Dermis blood vessel endothelial cell (primary cell): Measurements from ENCODE around the gene THAP4. TPM values are rescaled to one million over a fixed set of nuclear protein-coding genes. Genes with fewer than 3 reads are reported as not detected.
"Not testable (repeated sequence)": the region's sequence is repeated elsewhere in the genome, so short reads cannot be mapped to it uniquely, and the experiment has no call there.

Experiments used
- DNase-seq: peaks from one replicate; pipeline ENCODE4 v3.0.0; 2010
- total RNA-seq: library from RNA; depleted of rRNA; stranded (reverse); fragments of >200 nt; gene quantifications from 2 replicates; pipeline ENCODE4 v1.2.3, GENCODE V29; 2014

The THAP4 gene
- total RNA-seq, 1 donor from 2014 or later = 37.8 TPM

DNA sequence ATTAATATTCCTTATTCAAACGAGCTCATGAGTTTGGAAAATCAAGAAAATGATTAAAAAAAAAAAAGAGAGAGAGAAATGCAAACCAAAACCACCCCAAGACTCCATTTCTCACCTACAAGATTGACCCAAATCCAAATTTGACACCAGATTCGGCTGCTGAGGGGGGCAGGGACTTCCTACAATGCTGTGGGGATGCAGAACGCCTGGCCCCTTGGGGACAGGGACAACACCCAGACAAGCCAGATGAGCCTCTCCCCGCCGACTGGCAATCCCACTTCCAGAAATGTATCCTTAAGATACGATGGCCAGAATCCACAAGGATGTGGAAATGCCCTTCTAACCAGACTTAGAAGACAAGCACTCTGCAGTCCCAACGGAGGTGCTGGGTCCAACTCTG, 57.7 kb downstream of the THAP4 start:
- no peak for DNase-seq

DNA sequence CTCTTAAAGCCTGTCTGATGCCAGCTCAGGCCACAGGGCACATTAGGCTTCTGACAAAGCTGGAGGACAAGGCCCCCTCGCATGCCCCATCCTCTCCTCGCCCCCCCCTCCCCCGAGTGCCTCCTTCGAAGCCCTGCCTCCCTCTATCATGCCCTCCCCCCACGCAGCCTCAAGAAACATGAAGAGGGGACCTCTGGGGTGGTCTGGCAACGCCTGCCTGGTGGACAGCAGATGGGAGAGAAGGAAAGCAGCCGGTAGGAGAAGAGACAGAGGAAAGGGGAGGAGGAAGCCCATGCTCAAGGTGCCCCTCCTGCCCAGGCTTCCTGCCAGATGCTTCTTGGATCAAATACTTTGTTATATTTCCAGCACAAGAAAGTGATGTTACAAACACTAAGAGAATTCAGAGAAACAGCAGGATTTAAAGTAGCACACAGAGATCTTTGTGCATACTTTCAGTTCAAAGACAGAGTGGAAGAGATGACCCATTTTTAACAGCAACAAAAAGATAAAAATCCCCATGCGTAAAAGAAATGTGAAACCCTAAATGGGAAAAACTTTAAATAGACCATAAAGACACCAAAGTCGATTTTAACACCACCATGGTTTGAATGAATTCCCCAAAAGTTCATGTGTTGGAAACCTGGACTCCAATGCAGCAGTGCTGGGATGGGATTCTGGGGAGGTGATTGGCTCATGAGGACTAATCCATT, 59.4 kb downstream of the THAP4 start:
- peak; percentile 41 for DNase-seq

DNA sequence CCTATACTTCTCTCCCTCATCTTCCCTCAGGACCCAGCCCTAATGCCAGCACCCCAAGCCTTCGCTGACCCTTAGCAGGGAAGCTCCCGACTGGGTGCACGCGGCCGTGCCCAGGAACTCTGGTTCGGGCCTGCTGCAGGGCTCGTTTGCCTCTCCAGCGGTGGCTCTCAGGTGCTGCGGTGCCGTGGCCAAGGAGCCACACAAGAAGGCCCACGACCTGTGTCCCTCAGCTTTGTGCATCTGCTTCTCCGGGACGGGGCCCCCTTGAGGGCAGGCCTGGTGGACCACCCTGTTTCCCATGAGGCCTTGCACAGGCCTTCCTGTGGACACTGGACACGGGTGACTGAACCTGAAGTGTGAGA, 60.7 kb downstream of the THAP4 start:
- DNase-seq = no peak

DNA sequence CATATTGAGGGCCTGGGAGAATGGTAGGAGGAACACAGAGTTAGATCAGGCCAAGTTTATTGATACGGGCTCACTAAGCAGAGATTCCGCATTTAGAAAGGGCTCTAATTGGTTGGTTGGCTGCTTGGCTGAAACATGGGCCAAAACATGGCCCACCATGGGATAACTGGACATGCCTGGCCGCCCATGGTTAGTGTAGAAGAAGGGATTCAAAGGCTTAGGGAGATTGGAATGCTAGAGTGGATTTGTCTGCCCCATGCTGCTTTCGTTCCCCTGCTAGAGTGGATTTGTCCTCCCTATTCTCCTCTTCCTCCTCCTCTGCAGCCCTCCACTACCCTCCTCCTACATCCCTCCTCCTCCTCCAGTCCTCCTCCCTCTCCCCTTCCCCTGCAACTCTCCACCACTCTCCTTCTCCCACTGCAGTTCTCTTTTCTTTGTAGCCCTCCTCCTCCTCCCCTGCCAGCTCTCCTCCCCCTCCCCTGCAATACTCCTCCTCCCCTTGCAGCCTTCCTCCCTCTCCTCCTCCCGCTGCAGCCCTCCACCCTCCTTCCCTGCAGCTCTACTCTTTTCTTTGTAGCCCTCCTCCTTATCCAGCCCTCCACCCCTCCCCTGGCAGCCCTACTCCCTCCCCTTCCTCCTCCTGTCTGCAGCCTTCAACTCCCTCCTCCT, 61.2 kb downstream of the THAP4 start:
- DNase-seq = no peak

DNA sequence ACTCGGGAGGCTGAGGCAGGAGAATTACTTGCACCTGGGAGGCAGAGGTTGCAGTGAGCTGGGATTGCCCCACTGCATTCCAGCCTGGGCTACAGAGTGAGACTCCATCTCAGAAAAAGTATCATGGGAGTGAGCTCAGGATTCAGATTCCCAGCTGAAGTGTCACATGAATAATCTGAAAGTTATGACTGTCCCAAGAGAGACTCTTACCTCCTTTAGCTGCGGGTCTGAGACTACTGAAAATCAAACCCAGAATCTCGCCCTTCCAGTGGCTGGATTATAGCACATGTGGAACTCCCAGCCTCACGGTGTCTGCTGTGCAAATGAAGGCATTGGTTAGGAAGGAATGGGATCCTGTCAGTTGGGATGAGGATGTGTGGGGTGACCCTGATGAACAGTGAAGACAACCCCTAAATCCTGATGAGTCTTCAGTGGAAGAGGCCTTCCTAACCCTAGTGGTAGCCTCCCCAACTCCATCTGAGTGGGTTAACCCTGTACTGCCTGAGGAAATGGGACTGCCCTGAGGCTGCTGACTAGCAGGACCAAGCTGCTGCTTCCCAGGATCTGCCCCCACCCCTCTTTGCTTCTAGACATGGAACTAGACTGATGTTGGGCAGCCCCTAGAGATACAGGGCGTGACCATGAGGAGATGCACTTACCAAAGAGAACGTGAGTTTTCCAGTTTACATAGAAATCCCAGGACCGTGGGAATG, 61.9 kb downstream of the THAP4 start:
- DNase-seq = no peak

DNA sequence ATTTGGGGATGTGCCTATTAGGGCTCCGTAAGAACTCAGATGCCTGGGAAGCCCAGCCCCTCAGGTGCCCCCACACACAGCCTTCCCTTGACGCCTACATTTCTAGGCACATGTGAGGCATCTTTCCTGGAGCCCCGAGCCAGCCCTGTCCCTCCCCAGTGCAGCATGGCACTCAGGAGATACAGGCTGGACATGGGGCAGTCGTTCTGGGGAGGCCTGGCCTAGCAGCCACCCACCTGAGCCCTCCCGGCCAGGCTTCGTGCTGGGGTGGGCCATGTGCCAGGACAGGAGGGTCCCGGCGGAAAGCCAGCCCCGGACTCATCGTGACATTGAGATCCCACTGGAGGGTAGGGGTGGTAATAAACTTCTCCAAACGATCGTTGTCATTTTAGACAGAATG, 63.2 kb downstream of the THAP4 start:
- no peak for DNase-seq

DNA sequence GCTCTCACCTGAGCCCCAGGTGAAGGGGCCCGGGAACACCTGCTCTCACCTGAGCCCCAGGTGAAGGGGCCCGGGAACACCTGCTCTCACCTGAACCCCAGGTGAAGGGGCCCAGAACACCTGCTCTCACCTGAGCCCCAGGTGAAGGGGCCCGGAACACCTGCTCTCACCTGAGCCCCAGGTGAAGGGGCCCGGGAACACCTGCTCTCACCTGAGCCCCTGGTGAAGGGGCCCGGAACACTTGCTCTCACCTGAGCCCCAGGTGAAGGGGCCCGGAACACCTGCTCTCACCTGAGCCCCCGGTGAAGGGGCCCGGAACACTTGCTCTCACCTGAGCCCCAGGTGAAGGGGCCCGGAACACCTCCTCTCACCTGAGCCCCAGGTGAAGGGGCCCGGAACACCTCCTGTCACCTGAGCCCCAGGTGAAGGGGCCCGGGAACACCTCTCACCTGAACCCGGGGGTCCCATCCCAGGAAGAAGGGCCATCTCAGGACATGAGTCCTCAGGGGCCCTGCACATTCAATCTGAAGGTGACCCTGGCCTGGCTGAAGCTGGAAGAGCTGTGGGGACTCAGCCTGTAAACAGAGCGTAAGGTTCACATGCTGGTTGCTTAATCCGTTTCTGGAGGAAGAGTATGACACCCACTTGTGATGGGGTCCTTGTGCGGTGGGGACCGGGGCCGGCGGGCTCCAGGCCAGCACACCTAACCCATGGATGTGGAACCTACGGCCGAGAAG, 63.9 kb downstream of the THAP4 start:
- DNase-seq = not testable (repeated sequence)

DNA sequence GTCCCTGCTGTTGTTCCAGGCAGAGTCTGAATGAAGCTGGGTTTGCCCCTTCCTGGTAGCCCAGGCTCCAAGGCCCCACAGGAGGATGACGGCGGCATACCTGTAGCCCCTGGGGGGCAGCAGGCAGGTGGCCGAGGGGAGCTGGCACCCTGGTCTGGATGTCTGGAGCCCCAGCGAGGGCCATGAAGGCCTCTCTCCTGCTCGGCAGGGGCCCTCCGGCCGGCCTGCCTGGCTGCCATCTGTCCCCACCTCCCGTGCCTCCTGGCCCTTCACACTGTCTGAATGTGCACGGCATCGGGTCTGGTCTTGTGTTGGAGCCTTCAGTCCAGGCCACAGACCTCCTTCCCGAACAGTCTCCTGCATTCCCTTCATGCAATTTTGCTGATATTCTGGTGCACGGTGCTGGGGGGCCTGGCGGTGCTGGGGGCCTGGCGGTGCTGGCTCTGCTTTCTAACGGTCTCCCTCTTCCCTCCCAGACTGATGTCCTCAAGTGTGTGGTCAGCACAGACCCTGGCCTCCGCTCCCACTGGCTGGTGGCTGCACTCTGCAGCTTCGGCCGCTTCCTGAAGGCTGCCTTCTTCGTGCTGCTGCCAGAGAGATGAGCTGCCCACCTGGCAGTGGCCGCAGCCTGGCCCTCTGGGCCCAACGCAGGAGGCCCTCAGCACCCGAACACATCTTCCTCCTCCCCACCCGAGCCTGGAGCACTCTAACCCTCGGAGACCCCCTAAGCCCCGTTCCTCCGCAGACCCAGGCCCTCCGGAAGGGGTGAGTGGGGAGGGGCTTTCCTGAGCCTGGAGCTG, 64.9 kb downstream of the THAP4 start:
- DNase-seq = no peak

DNA sequence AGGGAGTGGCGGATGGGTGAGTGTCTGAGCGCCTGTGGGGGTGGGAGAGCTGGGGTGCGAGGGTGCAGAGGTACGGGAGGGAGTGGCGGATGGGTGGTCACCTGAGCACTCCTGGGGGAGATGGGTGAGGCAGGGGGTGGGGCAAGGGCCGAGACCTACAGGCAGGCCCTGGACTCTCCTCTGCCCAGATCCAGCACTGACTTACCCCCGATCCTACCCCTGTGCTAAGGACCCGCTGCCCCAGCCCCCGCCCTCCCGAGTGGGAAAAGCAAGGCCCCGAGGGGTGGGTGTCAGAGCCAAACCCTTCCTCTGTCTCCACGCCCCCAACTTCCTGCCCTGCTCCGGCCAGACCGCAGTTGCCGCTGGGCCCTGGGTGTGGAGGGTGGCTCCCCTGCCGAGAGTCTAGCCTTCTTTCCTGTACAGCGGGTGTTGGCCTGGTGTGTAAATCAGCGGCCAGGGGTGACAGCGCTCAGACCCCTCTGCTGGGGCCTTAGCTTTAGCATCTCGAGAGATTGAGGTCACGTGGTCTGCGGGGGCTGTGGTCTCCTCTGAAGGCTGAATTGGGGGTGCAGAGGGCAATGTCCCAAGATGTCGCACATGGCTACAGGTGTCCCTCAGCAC, 65.9 kb downstream of the THAP4 start:
- no peak for DNase-seq

DNA sequence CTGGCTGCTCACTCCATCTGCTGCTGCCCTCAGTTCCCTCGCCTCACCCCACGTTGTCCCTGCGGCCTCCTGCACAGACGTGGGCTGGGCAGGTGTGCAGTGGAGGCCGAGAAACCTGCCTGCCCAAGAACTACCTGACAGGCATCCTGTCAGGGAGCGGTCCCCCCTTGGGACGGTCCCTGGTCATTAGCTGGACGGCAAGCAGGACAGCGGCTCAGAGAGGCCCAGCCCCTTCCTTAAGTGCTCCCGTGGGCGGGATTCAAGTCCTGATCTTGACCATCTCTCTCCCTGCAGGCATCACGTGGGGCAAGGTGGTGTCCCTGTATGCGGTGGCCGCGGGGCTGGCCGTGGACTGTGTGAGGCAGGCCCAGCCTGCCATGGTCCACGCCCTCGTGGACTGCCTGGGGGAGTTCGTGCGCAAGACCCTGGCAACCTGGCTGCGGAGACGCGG, 67.1 kb downstream of the THAP4 start:
- no peak for DNase-seq

DNA sequence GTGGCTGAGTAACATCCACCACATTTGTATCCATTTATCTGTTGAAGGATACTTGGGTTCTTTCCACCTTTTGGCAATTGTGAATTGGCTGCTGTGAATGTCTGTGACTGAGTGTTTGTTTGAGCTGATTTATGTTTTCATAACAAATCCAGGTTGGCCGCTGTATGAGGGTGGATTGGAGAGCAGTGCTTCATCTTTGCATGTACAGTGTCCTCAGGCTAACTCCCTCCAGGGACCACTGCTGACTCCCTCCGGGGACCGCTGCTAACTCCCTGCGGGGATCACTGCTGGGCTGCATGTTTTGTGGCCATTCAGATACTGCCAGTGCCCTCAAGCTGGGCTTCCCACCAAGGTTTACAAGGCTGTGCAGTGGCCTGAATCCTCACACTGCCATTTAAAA, 68.2 kb downstream of the THAP4 start:
- no peak for DNase-seq

DNA sequence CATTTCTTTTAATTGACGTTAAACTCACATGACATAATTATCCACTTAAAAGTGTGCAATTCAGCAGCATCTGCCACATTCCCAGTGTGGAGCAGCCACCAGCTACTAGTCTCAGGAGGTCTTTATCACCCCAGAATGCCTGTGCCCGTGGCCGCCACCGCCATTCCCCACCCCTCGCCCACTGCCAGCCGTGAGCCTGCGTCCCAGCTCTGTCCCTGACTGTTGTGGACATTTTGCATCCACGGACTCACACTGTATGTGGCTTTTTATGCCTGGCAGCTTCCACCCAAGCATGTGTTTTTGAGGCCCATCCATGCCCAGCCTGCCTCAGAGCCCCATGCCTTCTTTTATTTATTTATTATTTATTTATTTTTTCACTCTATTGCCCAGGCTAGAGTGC, 69.2 kb downstream of the THAP4 start:
- DNase-seq = no peak

DNA sequence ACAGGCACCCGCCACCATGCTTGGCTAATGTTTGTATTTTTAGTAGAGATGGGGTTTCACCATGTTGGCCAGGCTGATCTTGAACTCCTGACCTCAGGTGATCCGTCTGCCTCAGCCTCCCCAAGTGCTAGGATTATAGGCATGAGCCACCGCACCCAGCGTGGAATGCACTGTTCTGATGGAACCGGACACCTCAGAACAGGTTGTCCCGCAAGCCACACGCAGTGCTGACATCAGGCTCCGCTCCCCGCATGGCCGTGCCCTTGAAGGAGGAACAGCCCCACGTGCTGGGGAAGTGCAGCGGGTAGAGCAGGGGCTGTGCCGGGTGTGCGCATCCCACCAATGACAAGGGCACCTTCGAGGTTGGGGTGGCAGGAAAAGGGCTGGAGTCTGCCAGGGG, 69.7 kb downstream of the THAP4 start:
- DNase-seq = not testable (repeated sequence)

DNA sequence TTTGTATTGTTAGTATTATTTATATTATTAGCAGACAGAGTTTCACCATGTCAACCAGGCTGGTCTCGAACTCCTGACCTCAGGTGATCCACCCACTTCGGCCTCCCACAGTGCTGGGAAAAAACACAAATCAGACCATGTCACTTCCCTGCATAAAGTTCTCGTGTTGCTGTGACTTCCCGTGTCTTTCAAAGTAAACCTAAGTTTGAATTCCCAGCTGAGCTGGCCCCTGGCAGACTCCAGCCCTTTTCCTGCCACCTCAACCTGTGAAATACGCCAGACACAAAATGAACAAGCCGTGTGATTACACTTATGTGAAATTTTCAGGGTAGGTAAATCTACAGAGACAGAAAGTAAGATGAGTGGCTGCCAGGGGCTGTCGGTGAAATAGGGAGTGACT, 70.5 kb downstream of the THAP4 start:
- DNase-seq = no peak

DNA sequence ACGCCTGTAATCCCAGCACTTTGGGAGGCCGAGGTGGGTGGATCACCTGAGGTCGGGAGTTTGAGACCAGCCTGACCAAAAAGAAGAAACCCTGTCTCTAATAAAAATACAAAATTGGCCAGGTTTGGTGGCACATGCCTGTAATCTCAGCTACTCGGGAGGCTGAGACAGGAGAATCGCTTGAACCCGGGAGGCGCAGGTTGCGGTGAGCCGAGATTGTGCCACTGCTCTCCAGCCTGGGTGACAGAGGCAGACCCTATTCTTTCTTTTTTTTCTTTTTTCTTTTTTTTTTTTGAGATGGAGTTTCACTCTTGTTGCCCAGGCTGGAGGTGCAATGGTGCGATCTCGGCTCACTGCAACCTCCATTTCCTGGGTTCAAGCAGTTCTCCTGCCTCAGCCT, 70.9 kb downstream of the THAP4 start:
- DNase-seq = not testable (repeated sequence)

DNA sequence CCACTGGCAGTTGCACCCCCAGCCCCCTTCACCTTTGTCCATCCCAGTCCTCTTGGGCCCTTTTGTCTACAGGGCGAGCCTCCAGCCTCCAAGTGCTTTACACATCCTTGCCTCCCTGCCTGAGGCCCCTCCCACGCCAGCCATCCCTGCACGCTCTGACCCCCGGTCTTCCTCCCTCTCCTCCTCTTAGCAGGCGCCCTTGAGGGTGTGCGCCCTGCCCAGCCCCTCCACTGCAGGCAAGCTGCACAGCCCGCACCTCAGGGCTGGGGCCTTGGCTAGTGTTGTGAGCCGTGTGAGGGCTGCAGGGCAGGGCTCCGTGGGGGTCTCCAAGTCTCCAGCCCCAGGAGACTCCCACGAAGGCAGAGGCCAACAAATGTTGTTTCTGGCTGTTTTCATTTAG, 71.5 kb downstream of the THAP4 start:
- DNase-seq = no peak

DNA sequence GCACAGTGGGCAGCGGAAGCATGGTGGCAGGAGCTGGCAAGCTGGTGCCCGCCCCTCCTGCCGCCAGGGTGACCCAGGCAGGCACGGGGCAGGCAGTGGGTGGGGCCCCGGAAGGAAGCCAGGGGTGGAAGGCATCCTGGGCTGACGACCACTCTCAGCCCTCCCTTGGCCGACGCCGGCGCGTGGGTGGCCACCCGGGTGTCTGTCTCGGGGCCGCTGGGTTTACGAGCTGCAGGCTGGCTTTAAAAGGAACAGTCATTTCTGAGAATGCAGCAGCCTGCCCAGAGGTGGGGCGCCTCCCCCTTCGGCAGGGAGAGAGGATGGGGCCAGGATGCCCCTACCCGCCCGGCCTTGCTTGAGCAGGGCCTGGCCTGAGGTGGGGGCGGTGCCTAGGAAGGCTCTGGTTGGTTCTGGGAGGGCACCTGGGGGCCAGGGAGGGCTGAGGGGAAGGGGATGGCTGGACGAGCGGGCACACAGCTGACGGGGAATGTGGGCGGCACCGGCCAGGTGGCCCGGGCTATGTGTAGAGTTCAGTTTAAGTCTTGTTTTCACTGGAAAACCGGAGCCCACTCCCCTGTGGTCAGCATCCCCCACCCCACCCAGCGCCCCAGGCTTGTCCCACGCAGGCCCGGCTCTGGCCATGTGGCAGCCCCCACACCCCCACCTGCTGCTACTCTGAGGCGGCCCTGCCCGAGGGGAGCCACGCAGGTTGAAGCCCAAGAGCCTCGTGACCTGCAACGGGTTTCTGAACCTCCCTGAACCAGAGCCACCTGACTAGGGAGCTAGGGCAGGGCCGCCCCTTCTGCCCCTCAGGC, 72.2 kb downstream of the THAP4 start:
- no peak for DNase-seq

DNA sequence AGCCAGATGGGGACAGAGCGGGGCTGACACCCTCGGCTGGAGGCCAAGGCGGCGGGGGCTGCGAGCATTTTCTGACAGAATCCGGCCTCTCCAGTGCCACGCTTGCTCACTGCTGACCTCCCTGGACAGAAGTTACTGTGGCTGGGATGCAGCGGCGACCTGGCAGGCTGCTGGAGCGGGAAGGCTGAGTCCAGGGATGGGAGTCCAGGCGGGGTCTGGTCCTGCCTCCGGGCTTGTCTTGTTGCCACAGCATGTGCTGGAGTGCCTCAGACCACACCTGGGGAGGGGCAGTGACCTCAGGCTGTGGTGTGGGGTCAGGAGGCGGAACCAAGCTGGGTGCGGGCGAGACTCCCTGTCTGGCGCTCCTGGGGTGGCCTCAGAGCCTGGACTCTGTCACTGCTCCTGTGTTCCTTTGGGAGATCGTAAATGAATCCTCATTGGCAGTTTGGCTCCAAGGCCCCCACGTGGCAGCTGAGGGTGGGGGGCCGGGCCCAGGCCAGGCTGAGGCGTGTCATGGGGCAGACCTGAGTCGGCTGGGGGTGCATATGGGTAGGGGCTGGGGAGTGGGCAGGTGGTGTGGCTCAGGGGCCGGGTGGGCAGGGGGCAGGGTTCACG, 72.9 kb downstream of the THAP4 start:
- no peak for DNase-seq

DNA sequence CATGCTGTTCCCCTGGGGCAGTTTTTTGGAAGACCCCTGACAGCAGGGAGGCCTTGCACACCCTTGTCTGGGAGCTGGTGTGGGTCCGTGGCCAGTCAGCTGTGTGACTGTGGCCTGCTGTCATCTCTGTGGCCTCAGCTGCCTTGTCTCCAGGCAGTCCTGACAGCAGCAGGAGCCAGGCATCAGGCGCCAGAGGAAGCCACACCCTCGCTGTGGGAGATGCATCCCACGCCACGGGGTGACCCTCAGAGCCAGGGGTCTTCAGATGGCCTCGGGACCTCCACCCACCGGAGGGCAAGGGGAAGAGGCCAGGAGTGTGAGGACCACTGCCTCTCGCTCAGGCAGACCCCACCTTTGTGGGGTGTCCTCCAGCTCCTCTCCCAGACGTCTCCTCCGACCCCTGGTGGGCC, 73.4 kb downstream of the THAP4 start:
- DNase-seq = no peak

DNA sequence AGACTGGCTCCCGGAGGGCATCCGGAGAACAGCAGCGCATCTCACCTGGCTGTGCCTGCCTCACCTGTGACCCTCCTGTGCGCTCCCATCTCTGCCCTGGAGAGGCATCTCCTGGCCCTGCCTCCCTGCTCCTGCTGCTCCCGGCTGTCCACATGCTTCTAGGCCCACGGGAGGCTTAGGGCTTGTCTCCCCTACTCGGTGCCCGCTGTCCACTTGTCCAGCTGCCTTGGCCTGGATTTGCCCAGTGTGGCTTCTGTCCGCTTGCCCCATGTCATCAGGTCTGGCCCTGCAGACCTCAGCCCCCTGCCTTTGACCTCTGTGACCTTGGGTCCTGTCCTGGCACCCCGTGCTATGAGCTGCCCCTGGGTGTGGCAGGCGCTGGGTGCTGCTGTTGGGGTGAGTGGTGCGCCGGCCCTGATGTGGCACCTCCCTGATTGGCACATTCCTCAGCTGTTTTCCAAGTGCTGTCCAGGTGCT, 73.9 kb downstream of the THAP4 start:
- DNase-seq = no peak
